HG03280 (cell line): Measurements from ENCODE around the gene TLE2.
"Not testable (repeated sequence)": the region's sequence is repeated elsewhere in the genome, so short reads cannot be mapped to it uniquely, and the experiment has no call there.

Source experiments
- ATAC-seq: cut with Tn5 transposase; IDR thresholded peaks from one replicate; pipeline ENCODE4 v1.9.1; 2021; ENCODE audit warnings: mild to moderate bottlenecking, moderate library complexity; ENCODE audit not compliant: unreplicated experiment

The TLE2 gene

GRCh38 chr19:3038214-3038613 is 9.1 kb upstream of the TLE2 start:
- ATAC-seq: no peak

- ATAC-seq: not testable (repeated sequence)
These were observed 8.0 kb upstream of the TLE2 start for GRCh38 chr19:3036977-3037544.

GRCh38 chr19:3036119-3036976 is 7.3 kb upstream of the TLE2 start:
- peak; percentile 47 for ATAC-seq

GRCh38 chr19:3035542-3036118 is 6.5 kb upstream of the TLE2 start:
- ATAC-seq: peak; percentile 86

- ATAC-seq: peak; percentile 2
These were observed 5.8 kb upstream of the TLE2 start for GRCh38 chr19:3034656-3035541.

- no peak for ATAC-seq
These were observed 5.3 kb upstream of the TLE2 start for GRCh38 chr19:3034406-3034655.

GRCh38 chr19:3033595-3034405 is 4.7 kb upstream of the TLE2 start:
- ATAC-seq: no peak

GRCh38 chr19:3031607-3031867 is 2.5 kb upstream of the TLE2 start:
- ATAC-seq: no peak

GRCh38 chr19:3028305-3029064 is 595 bp downstream of the TLE2 start:
- no peak for ATAC-seq

- no peak for ATAC-seq
These were observed 1.1 kb downstream of the TLE2 start for GRCh38 chr19:3027981-3028304.

GRCh38 chr19:3027292-3027691 is 1.8 kb downstream of the TLE2 start:
- ATAC-seq: no peak

- no peak for ATAC-seq
These were observed 2.3 kb downstream of the TLE2 start for GRCh38 chr19:3026768-3027167.

GRCh38 chr19:3025549-3025886 is 3.6 kb downstream of the TLE2 start:
- ATAC-seq: no peak

- no peak for ATAC-seq
These were observed 4.1 kb downstream of the TLE2 start for GRCh38 chr19:3024870-3025548.

GRCh38 chr19:3024509-3024869 is 4.6 kb downstream of the TLE2 start:
- ATAC-seq: no peak

- ATAC-seq: no peak
These were observed 8.6 kb downstream of the TLE2 start for GRCh38 chr19:3020321-3020960.

- no peak for ATAC-seq
These were observed 9.7 kb downstream of the TLE2 start for GRCh38 chr19:3019211-3019854.

GRCh38 chr19:3017923-3018322 is 11.2 kb downstream of the TLE2 start:
- ATAC-seq: no peak
